AG09319 (cell line): ENCODE results near the gene SYMPK.
A peak's percentile ranks its signal among the peaks of the same experiment; 100 is the strongest.

ENCODE experiments used
- DNase-seq: peaks from one replicate; pipeline ENCODE4 v3.0.0-alpha.2; 2010; ENCODE audit warnings: low read depth; ENCODE audit errors: extremely low read depth
- CTCF ChIP-seq: IDR thresholded peaks from 2 replicates; pipeline ENCODE4 v1.5.1; 2011; ENCODE audit warnings: low read depth, mild to moderate bottlenecking, inconsistent platforms, low read length, moderate library complexity

SYMPK gene

GRCh38 chr19:45817010-45817724 lies 45.8 kb downstream of the SYMPK start:
- TF ChIP-seq CTCF = peak; percentile 91
- DNase-seq = peak; percentile 84

GRCh38 chr19:45816236-45817009 lies 46.5 kb downstream of the SYMPK start:
- DNase-seq = no peak
- TF ChIP-seq CTCF = no peak

GRCh38 chr19:45815481-45816216 lies 47.3 kb downstream of the SYMPK start:
- TF ChIP-seq CTCF = no peak
- no peak for DNase-seq

- no peak for TF ChIP-seq CTCF
- DNase-seq = no peak
Observed at GRCh38 chr19:45814851-45815480, 48.0 kb downstream of the SYMPK start, which contains the start of gene RSPH6A. RSPH6A (minus strand) TSS chr19:45815308; CDS start chr19:45815176, 132 bp downstream.

GRCh38 chr19:45814166-45814780 lies 48.7 kb downstream of the SYMPK start:
- no peak for TF ChIP-seq CTCF
- no peak for DNase-seq

- TF ChIP-seq CTCF = no peak
- no peak for DNase-seq
Observed at GRCh38 chr19:45812297-45812696, 50.6 kb downstream of the SYMPK start.
